ENCODE data around the gene PIAS4.

PIAS4 gene

GRCh38 chr19:4042731-4043082 is 35.2 kb downstream of the PIAS4 start:
- TF ChIP-seq, protein P1, sequence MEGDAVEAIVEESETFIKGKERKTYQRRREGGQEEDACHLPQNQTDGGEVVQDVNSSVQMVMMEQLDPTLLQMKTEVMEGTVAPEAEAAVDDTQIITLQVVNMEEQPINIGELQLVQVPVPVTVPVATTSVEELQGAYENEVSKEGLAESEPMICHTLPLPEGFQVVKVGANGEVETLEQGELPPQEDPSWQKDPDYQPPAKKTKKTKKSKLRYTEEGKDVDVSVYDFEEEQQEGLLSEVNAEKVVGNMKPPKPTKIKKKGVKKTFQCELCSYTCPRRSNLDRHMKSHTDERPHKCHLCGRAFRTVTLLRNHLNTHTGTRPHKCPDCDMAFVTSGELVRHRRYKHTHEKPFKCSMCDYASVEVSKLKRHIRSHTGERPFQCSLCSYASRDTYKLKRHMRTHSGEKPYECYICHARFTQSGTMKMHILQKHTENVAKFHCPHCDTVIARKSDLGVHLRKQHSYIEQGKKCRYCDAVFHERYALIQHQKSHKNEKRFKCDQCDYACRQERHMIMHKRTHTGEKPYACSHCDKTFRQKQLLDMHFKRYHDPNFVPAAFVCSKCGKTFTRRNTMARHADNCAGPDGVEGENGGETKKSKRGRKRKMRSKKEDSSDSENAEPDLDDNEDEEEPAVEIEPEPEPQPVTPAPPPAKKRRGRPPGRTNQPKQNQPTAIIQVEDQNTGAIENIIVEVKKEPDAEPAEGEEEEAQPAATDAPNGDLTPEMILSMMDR (IDR thresholded peaks at IDR 0.05; ENCODE audit: control extremely low read depth, extremely low read depth, low read depth, missing control alignments): no peak
- ChIA-PET POLR2A (no interaction called here), CTCF (no interaction called here)
- DNase-seq (ENCODE audit: extremely low spot score): no peak

DNA sequence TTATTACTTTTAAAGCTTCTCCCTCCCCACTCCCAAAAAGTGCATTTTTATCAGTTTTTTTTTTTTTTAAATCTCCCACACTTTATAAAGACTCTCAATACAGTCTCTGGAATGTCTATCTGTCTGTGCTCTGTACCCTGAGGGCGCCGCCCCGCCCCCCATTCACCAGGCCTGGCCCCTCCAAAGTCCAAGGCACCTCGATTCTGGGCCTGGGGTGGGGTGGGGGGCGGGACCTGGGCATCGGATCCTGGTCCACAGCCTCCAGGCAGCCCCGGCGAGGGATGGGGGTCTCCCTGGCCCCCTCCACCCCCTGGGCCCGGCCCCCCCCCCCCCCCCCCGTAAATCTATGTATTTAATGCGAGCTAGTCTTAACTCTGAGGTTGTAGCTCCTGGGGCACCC is 35.9 kb downstream of the PIAS4 start:
- ChIA-PET POLR2A (no interaction called here), CTCF (no interaction called here)
- no peak for DNase-seq (ENCODE audit: extremely low spot score)
- TF ChIP-seq, protein P1 (IDR thresholded peaks at IDR 0.05; ENCODE audit: control extremely low read depth, extremely low read depth, low read depth, missing control alignments): no peak

GRCh38 chr19:4043966-4044715 is 36.6 kb downstream of the PIAS4 start:
- DNase-seq (ENCODE audit: extremely low spot score): no peak
- CTCF ChIA-PET: no interaction called here

DNA sequence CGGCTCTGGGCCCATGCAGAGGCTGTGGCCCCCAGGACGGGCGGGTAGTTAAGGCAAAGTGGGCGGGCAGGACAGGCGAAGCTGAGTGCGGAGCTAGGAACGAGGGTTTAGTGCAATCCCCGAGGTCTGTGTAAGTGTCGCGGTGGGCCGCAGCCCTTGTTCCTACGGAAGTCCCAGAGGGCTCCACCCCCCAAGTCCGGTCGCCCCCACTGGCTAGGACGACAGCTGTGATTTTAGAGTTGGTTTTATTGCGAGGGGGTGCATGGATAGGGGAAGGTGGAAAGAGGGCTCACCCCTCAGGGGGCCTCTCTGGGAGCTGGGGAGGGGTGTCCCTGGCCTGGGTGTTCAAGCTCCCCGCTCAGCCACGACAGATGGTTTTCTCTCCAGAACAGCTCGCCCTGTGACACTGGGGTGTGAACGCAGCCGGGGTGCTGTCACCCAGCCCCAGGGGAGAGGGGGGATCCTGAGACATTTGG is 37.5 kb downstream of the PIAS4 start:
- ChIA-PET CTCF (interaction anchor here (1.2 kb wide), 1 partner anchor 95 kb away, joined by 3 read pairs; no protein-coding TSS in a partner anchor), POLR2A (interaction anchor here (0.6 to 1.1 kb wide), 3 partner anchors 13 to 26 kb away, joined by 3 to 8 read pairs (median 3); no protein-coding TSS in a partner anchor)
- no peak for DNase-seq (ENCODE audit: extremely low spot score)
- TF ChIP-seq, protein P1 (IDR thresholded peaks at IDR 0.05; ENCODE audit: control extremely low read depth, extremely low read depth, low read depth, missing control alignments): no peak

More at GRCh38 chr19:4043966-4044715, 36.6 kb downstream of the PIAS4 start:
- POLR2A ChIA-PET: interaction anchor here (0.6 to 1.1 kb wide), 4 partner anchors 12 to 56 kb away, joined by 3 to 8 read pairs (median 4); no protein-coding TSS in a partner anchor
- TF ChIP-seq, protein P1 (IDR thresholded peaks at IDR 0.05; ENCODE audit: control extremely low read depth, extremely low read depth, low read depth, missing control alignments): no peak

DNA sequence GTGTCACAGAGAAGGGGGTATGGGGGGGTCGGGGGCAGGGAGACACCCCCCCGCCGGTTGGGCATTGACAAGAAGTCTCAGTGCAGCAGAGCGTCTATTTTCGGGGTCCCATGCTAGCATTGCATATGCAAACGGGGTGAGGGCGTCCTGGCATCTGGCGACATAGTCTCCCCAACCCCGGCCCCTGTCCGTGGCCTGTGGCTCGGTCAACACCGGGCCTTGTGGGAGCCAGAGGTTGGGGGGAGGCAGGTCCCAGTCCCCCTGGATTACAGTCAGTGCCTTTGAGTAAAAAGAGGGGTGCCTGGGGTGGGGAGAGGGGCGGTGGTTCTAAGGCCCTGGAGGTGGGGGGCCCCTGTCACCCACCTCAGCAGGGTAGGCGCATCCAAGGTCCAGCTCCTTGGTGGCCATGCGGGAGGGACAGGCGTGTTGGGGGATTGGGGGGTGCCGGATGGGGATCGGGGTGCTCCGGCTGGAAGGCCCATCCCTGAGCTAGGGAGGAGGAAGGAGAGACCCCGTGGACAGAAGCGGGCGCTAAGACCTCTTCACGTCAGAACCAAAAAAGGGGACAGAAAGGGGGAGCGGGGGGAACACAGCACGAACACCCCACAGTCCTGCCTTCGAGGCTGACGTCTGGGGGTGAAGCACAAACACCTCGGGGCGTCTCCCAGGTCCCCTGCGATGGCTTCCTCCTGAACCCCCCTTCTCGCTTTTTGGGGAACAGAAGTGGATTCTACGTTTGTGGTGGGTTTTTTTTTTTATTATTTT is 38.2 kb downstream of the PIAS4 start:
- POLR2A ChIA-PET: interaction anchor here (1.1 kb wide), 1 partner anchor 13 kb away, joined by 3 read pairs; no protein-coding TSS in a partner anchor
- TF ChIP-seq, protein P1 (IDR thresholded peaks at IDR 0.05; ENCODE audit: control extremely low read depth, extremely low read depth, low read depth, missing control alignments): no peak
- DNase-seq (ENCODE audit: extremely low spot score): no peak
- CTCF ChIA-PET: interaction anchor here (1.2 kb wide), 1 partner anchor 94 kb away, joined by 3 read pairs; no protein-coding TSS in a partner anchor

DNA sequence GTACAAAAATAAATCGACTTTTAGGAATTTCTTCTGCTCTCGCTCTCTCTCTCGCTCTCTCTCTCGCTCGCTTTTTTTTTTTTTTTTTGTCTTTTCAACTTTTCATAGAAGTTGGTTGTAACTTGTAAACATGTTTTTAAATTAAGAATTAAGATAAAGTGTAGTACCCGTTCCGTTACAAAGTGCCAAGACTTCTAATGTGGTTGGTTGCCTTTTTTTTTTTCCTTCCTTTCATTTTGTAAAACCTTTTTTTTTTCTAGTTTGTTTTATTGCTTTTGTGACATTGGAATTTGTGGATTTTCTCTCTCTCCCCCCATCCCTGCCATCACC is 38.8 kb downstream of the PIAS4 start:
- DNase-seq (ENCODE audit: extremely low spot score): no peak
- TF ChIP-seq, protein P1 (IDR thresholded peaks at IDR 0.05; ENCODE audit: control extremely low read depth, extremely low read depth, low read depth, missing control alignments): no peak
- ChIA-PET CTCF (no interaction called here), POLR2A (no interaction called here)

All from GM10248 (cell line).